Kidney (tissue), 14 donors: Measurements from ENCODE around the gene PRR7. TPM values are rescaled to one million over a fixed set of nuclear protein-coding genes. Genes with fewer than 3 reads are reported as not detected.

ENCODE experiments used
- DNase-seq, 5 donors: peaks; one replicate each; pipeline ENCODE4 v3.0.0-alpha.2; 2013 to 2020
- FAIRE-seq: peaks from 2 replicates; lab custom pipeline; 2012; peaks lifted over from hg19 to GRCh38; lab: Jason Lieb, UNC
- H3K27ac ChIP-seq, 2 donors: one replicate each; pipeline ENCODE4 v1.7.0; 2013; ENCODE audit warnings: low read depth in 2 of 2, low read length in 2 of 2, inconsistent platforms in 1 of 2
- H3K27me3 ChIP-seq: one replicate; pipeline ENCODE4 v1.7.1; 2013; ENCODE audit warnings: low read length, inconsistent platforms; ENCODE audit not compliant: control insufficient read depth, insufficient read depth
- H3K36me3 ChIP-seq, 3 donors: one replicate each; pipeline versions ENCODE4 v1.7.0 to v1.7.1; 2013; ENCODE audit warnings: low read length in 3 of 3, control low read depth in 1 of 3, inconsistent platforms in 1 of 3; ENCODE audit not compliant: insufficient read depth in 3 of 3, control insufficient read depth in 2 of 3
- H3K4me1 ChIP-seq, 3 donors: one replicate each; pipeline versions ENCODE4 v1.7.0 to v1.7.1; 2013; ENCODE audit warnings: low read length in 3 of 3, inconsistent platforms in 1 of 3, low read depth in 1 of 3; ENCODE audit not compliant: control insufficient read depth in 2 of 3, insufficient read depth in 2 of 3
- H3K4me3 ChIP-seq, 3 donors: one replicate each; pipeline versions ENCODE4 v1.7.0 to v1.8.1; 2013; ENCODE audit warnings: low read length in 3 of 3, control low read depth in 1 of 3, inconsistent platforms in 1 of 3
- H3K9ac ChIP-seq, 3 donors: one replicate each; pipeline versions ENCODE4 v1.7.0 to v1.7.1; 2013; ENCODE audit warnings: low read length in 3 of 3, control low read depth in 1 of 3, inconsistent platforms in 1 of 3
- H3K9me3 ChIP-seq, 3 donors: one replicate each; pipeline versions ENCODE4 v1.7.0 to v1.7.1; 2013; ENCODE audit warnings: low read length in 3 of 3, control low read depth in 1 of 3, inconsistent platforms in 1 of 3; ENCODE audit not compliant: control insufficient read depth in 2 of 3, insufficient read depth in 1 of 3
- intact Hi-C: fragments of 100-400 bp; cut with DNase I; formaldehyde crosslinking; loops from one replicate; pipeline ENCODE4 v1.11.1; 2022
- polyA plus RNA-seq: library from polyadenylated mRNA; stranded (reverse); fragments of 350-450 nt; fragmentation: Illumina TruSeq; extraction: RNeasy Lipid Tissue Mini Kit (QIAGEN cat#74804); gene quantifications from one replicate; pipeline ENCODE4 v1.2.3, GENCODE V29; 2014; ENCODE audit warnings: low read depth, low replicate concordance; ENCODE audit not compliant: insufficient read depth
- total RNA-seq: library from RNA; stranded (reverse); fragmentation: NEBNext Ultra II Directional; extraction: Animal tissue kit (Norgen Biotek cat#: 25700); gene quantifications from one replicate; pipeline ENCODE4 v1.2.1, GENCODE V29; 2021
- TF ChIP-seq, protein P1 (sequence below): IDR thresholded peaks from 3 replicates; pipeline ENCODE4 v1.5.1; 2012; ENCODE audit warnings: mild to moderate bottlenecking, moderate library complexity, borderline replicate concordance; ENCODE audit not compliant: insufficient read depth; ENCODE audit errors: extremely low read depth
- donor health status: control.
- donor health status: control.
- donor health status: control.
- donor health status: control.
- donor health status: control.
- donor health status: DM: yes; HTN: yes; CAD: no.
- donor health status: Normal renal cell carcinoma (clear cell type).

PRR7 gene
- total and polyA plus RNA-seq, 2 donors from 2014 or later = 1.6 to 5.5 TPM

DNA sequence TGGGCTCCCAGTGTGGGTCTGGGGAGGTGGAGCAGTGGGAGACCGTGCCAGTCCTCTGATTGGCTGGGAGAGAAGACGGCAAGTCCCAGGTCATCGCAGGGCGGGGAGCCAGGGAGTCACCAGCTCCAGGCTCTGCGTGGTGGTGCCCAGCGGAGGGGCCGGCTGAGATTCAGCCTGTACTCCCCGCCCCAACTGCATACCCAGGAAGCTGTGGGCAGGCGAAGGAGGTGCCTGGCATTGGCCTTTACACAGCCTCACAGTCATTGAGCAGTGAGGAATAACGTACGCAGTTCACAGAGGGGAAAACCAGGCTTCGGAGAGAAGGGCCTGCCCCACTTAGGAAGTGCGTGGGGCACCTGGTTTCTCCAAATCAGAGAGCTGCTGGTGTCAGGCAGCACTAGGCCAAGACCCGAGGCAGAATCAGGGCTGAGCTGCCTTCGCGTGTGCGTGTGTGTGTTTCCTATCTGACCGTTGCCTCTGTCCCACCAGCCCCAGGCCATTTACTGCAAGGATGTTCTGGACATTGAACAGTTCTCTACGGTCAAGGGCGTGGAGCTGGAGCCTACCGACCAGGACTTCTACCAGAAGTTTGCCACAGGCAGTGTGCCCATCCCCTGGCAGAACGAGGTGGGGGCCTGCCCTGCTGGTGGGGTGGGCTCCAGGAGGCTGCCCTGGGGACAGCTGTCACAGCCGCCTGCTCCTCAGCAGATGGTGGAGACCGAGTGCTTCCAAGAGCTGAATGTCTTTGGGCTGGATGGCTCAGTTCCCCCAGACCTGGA lies 6.2 kb upstream of the PRR7 start:
- no peak overlapping the region for H3K4me3 ChIP-seq
- DNase-seq (peak in 1 of 5 donors; percentile 29), FAIRE-seq (no peak)
- no peaks in the 10 kb centered on the region for H3K27me3 ChIP-seq
- intact Hi-C loops = no loop called here
- H3K36me3 ChIP-seq = peaks cover 2 to 3% (median 3%) of the 10 kb centered on the region in 3 donors
- no peaks in the 10 kb centered on the region for H3K9me3 ChIP-seq
- no peak overlapping the region for H3K9ac ChIP-seq
- no peak overlapping the region for H3K27ac ChIP-seq
- H3K4me1 ChIP-seq = no peaks in the 10 kb centered on the region
- TF ChIP-seq, protein P1, sequence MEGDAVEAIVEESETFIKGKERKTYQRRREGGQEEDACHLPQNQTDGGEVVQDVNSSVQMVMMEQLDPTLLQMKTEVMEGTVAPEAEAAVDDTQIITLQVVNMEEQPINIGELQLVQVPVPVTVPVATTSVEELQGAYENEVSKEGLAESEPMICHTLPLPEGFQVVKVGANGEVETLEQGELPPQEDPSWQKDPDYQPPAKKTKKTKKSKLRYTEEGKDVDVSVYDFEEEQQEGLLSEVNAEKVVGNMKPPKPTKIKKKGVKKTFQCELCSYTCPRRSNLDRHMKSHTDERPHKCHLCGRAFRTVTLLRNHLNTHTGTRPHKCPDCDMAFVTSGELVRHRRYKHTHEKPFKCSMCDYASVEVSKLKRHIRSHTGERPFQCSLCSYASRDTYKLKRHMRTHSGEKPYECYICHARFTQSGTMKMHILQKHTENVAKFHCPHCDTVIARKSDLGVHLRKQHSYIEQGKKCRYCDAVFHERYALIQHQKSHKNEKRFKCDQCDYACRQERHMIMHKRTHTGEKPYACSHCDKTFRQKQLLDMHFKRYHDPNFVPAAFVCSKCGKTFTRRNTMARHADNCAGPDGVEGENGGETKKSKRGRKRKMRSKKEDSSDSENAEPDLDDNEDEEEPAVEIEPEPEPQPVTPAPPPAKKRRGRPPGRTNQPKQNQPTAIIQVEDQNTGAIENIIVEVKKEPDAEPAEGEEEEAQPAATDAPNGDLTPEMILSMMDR = no peak

- no peak overlapping the region for H3K4me3 ChIP-seq
- no peak overlapping the region for H3K27ac ChIP-seq
- H3K27me3 ChIP-seq = no peaks in the 10 kb centered on the region
- intact Hi-C loops = no loop called here
- H3K36me3 ChIP-seq = peaks cover 0 to 3% (median 2%) of the 10 kb centered on the region in 3 donors
- no peak overlapping the region for H3K9ac ChIP-seq
- peaks cover 0 to 4% (median 2%) of the 10 kb centered on the region in 3 donors for H3K4me1 ChIP-seq
- H3K9me3 ChIP-seq = no peaks in the 10 kb centered on the region
- DNase-seq = no peak
- no peak for FAIRE-seq
- TF ChIP-seq, protein P1 = no peak
Measured at GRCh38 chr5:177440990-177441780, 5.4 kb upstream of the PRR7 start.

DNA sequence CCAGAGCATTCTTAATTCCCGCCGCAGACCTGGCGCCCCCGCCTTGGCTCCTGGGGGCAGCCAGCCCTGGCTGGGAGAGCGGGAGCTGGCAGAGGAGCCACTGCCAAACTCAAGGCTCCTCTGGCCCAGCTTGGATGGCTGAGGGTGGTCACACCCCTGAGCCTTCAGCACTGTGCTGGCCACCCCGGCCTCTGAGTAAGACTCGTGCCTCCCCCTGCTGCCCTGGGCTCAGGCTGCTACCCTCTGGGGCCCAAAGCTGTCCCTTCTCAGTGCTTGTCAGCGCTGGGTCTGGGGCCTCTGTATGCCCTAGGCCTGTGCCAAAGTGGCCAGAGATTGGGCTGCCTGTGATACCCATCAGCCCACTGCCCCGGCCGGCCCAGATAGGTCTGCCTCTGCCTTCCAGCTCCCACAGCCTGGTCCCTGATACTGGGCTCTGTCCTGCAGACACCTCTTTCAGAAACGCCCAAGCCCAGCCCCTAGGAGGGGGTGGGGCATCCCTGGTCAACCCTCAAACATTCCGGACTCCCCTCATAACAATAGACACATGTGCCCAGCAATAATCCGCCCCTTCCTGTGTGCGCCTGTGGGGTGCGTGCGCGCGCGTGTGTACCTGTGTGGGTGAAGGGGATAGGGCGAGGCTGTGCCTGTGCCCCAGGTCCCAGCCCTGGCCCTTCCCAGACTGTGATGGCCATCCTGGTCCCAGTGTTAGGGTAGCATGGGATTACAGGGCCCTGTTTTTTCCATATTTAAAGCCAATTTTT lies 4.4 kb upstream of the PRR7 start:
- Histone ChIP-seq H3K27me3 (no peaks in the 10 kb centered on the region), H3K36me3 (peaks cover 0 to 2% (median 1%) of the 10 kb centered on the region in 3 donors), H3K27ac (no peak overlapping the region), H3K4me1 (peaks cover 0 to 6% (median 5%) of the 10 kb centered on the region in 3 donors), H3K9ac (no peak overlapping the region), H3K4me3 (no peak overlapping the region), H3K9me3 (no peaks in the 10 kb centered on the region)
- DNase-seq (no peak), FAIRE-seq (no peak)
- intact Hi-C loops = no loop called here
- TF ChIP-seq, protein P1 = no peak
